Suprapubic skin (tissue), 4 donors: ENCODE data around the gene CFAP410.

Experiments
- CTCF ChIP-seq, 2 donors: fragments of 200-600 bp in 1 of 2; fragments of 450-650 bp in 1 of 2; sonication (generic) in 1 of 2; IDR thresholded peaks; one replicate each; pipeline ENCODE4 v1.5.1; 2016 to 2019; ENCODE audit warnings: antibody characterized with exemption in 2 of 2, mild to moderate bottlenecking in 1 of 2, moderate library complexity in 1 of 2
- EP300 ChIP-seq: sonication (generic); formaldehyde crosslinking; IDR thresholded peaks from one replicate; pipeline ENCODE4 v1.6.1; 2017; ENCODE audit warnings: antibody characterized with exemption
- POLR2A ChIP-seq, 2 donors: fragments of 450-650 bp; IDR thresholded peaks; one replicate each; pipeline ENCODE4 v1.6.1; 2017; ENCODE audit warnings: antibody characterized with exemption in 2 of 2, mild to moderate bottlenecking in 2 of 2, moderate library complexity in 2 of 2
- POLR2AphosphoS5 ChIP-seq, 3 donors: sonication (generic); formaldehyde crosslinking; IDR thresholded peaks; one replicate each; pipeline ENCODE4 v1.6.1; 2017; ENCODE audit warnings: antibody characterized with exemption in 3 of 3

- TF ChIP-seq POLR2A (IDR thresholded peaks at IDR 0.05) (no peak), POLR2AphosphoS5 (IDR thresholded peaks at IDR 0.05) (no peak), CTCF (IDR thresholded peaks at IDR 0.05) (no peak), EP300 (no peak)
Observed at GRCh38 chr21:44304011-44304616, 35.1 kb downstream of the CFAP410 start.
